ENCODE results near the gene ADAMTS17. TPM values are rescaled to one million over a fixed set of nuclear protein-coding genes. Genes with fewer than 3 reads are reported as not detected.

Gene ADAMTS17
- total RNA-seq = 0.83 and 1.3 TPM in 2 replicates

GRCh38 chr15:100341750-100342560 lies at the start of gene ADAMTS17:
Gene ADAMTS17, minus strand, starts transcription at chr15:100341975. Its CDS starts 76 bp downstream, at chr15:100341899.
- peak; percentile 90 for DNase-seq (ENCODE audit: low spot score)
- Mint-ChIP-seq H3K36me3 (ENCODE audit: low read depth) (no peaks in the 10 kb centered on the region), H3K4me1 (ENCODE audit: low read depth) (no peaks in the 10 kb centered on the region), H3K9me3 (no peaks in the 10 kb centered on the region), H3K4me3 (peak within 1 kb of the TSS; percentile 59), H3K27me3 (ENCODE audit: insufficient read depth) (peaks cover 40% of the 10 kb centered on the region), H3K27ac (no peak within 1 kb of the TSS)
- intact Hi-C loops (cut with micrococcal nuclease) = loop anchor here (1.0 to 5.0 kb wide), 7 partner anchors 8 to 1090 kb away; partner anchors contain the start of genes ASB7, LINS1 and LRRC28

- intact Hi-C loops (cut with micrococcal nuclease) = no loop called here
Measured at GRCh38 chr15:100385300-100386050, 43.7 kb upstream of the ADAMTS17 start.

GRCh38 chr15:100384108-100384410 lies 42.3 kb upstream of the ADAMTS17 start:
- Mint-ChIP-seq H3K4me1 (ENCODE audit: low read depth) (no peaks in the 10 kb centered on the region), H3K36me3 (ENCODE audit: low read depth) (no peaks in the 10 kb centered on the region), H3K9me3 (peaks cover 25% of the 10 kb centered on the region), H3K4me3 (no peak overlapping the region), H3K27me3 (ENCODE audit: insufficient read depth) (no peaks in the 10 kb centered on the region), H3K27ac (no peak overlapping the region)
- intact Hi-C loops (cut with micrococcal nuclease) = no loop called here
- DNase-seq (ENCODE audit: low spot score) = no peak

More at GRCh38 chr15:100385300-100386050, 43.7 kb upstream of the ADAMTS17 start:
- H3K9me3 Mint-ChIP-seq = peaks cover 25% of the 10 kb centered on the region
- no peak for DNase-seq (ENCODE audit: low spot score)
- no peak overlapping the region for H3K27ac Mint-ChIP-seq
- H3K4me3 Mint-ChIP-seq = no peak overlapping the region
- no peaks in the 10 kb centered on the region for H3K36me3 Mint-ChIP-seq (ENCODE audit: low read depth)
- H3K27me3 Mint-ChIP-seq (ENCODE audit: insufficient read depth) = peaks cover 3% of the 10 kb centered on the region
- H3K4me1 Mint-ChIP-seq (ENCODE audit: low read depth) = no peaks in the 10 kb centered on the region

GRCh38 chr15:100383302-100384107 lies 41.7 kb upstream of the ADAMTS17 start:
- intact Hi-C loops (cut with micrococcal nuclease) = loop anchor here (1.0 kb wide), 1 partner anchor 33 kb away; no protein-coding TSS in a partner anchor
- Mint-ChIP-seq H3K4me3 (no peak overlapping the region), H3K4me1 (ENCODE audit: low read depth) (no peaks in the 10 kb centered on the region), H3K9me3 (peaks cover 23% of the 10 kb centered on the region), H3K36me3 (ENCODE audit: low read depth) (no peaks in the 10 kb centered on the region), H3K27ac (no peak overlapping the region), H3K27me3 (ENCODE audit: insufficient read depth) (no peaks in the 10 kb centered on the region)
- no peak for DNase-seq (ENCODE audit: low spot score)

- no peak for DNase-seq (ENCODE audit: low spot score)
- Mint-ChIP-seq H3K4me1 (ENCODE audit: low read depth) (no peaks in the 10 kb centered on the region), H3K27me3 (ENCODE audit: insufficient read depth) (peaks cover 34% of the 10 kb centered on the region), H3K4me3 (no peak overlapping the region), H3K27ac (no peak overlapping the region), H3K36me3 (ENCODE audit: low read depth) (no peaks in the 10 kb centered on the region), H3K9me3 (peaks cover 13% of the 10 kb centered on the region)
- intact Hi-C loops (cut with micrococcal nuclease) = no loop called here
Measured at GRCh38 chr15:100373942-100374341, 32.2 kb upstream of the ADAMTS17 start.

- DNase-seq (ENCODE audit: low spot score) = no peak
- peaks cover 13% of the 10 kb centered on the region for H3K9me3 Mint-ChIP-seq
- peaks cover 34% of the 10 kb centered on the region for H3K27me3 Mint-ChIP-seq (ENCODE audit: insufficient read depth)
- no peaks in the 10 kb centered on the region for H3K36me3 Mint-ChIP-seq (ENCODE audit: low read depth)
- intact Hi-C loops (cut with micrococcal nuclease) = no loop called here
- H3K4me3 Mint-ChIP-seq = no peak overlapping the region
- no peaks in the 10 kb centered on the region for H3K4me1 Mint-ChIP-seq (ENCODE audit: low read depth)
- H3K27ac Mint-ChIP-seq = no peak overlapping the region
Measured at GRCh38 chr15:100373120-100373896, 31.5 kb upstream of the ADAMTS17 start.

- intact Hi-C loops (cut with micrococcal nuclease) = no loop called here
- peaks cover 34% of the 10 kb centered on the region for H3K27me3 Mint-ChIP-seq (ENCODE audit: insufficient read depth)
- H3K4me1 Mint-ChIP-seq (ENCODE audit: low read depth) = no peaks in the 10 kb centered on the region
- no peaks in the 10 kb centered on the region for H3K36me3 Mint-ChIP-seq (ENCODE audit: low read depth)
- no peak for DNase-seq (ENCODE audit: low spot score)
- H3K27ac Mint-ChIP-seq = no peak overlapping the region
- peaks cover 13% of the 10 kb centered on the region for H3K9me3 Mint-ChIP-seq
- H3K4me3 Mint-ChIP-seq = no peak overlapping the region
Measured at GRCh38 chr15:100372739-100373119, 31.0 kb upstream of the ADAMTS17 start.

GRCh38 chr15:100355342-100355741 lies 13.6 kb upstream of the ADAMTS17 start:
- Mint-ChIP-seq H3K9me3 (peaks cover 2% of the 10 kb centered on the region), H3K4me3 (no peak overlapping the region), H3K36me3 (ENCODE audit: low read depth) (peaks cover 2% of the 10 kb centered on the region), H3K27me3 (ENCODE audit: insufficient read depth) (peaks cover 31% of the 10 kb centered on the region), H3K4me1 (ENCODE audit: low read depth) (peaks cover 5% of the 10 kb centered on the region), H3K27ac (no peak overlapping the region)
- no peak for DNase-seq (ENCODE audit: low spot score)
- intact Hi-C loops (cut with micrococcal nuclease) = no loop called here

- Mint-ChIP-seq H3K4me1 (ENCODE audit: low read depth) (peaks cover 11% of the 10 kb centered on the region), H3K4me3 (no peak overlapping the region)
- intact Hi-C loops (cut with micrococcal nuclease) = no loop called here
Measured at GRCh38 chr15:100353449-100353848, 11.7 kb upstream of the ADAMTS17 start.

GRCh38 chr15:100350434-100351226 lies 8.9 kb upstream of the ADAMTS17 start:
- H3K4me1 Mint-ChIP-seq (ENCODE audit: low read depth) = peaks cover 11% of the 10 kb centered on the region
- DNase-seq (ENCODE audit: low spot score) = no peak
- no peaks in the 10 kb centered on the region for H3K9me3 Mint-ChIP-seq
- peak overlapping the region; percentile 88 for H3K4me3 Mint-ChIP-seq
- intact Hi-C loops (cut with micrococcal nuclease) = loop anchor here (1.0 to 2.0 kb wide), 7 partner anchors 8 to 656 kb away; partner anchors contain the start of genes ASB7 and LINS1
- H3K36me3 Mint-ChIP-seq (ENCODE audit: low read depth) = peaks cover 3% of the 10 kb centered on the region
- H3K27ac Mint-ChIP-seq = no peak overlapping the region
- H3K27me3 Mint-ChIP-seq (ENCODE audit: insufficient read depth) = peaks cover 10% of the 10 kb centered on the region

More at GRCh38 chr15:100353449-100353848, 11.7 kb upstream of the ADAMTS17 start:
- no peak overlapping the region for H3K27ac Mint-ChIP-seq
- H3K9me3 Mint-ChIP-seq = no peaks in the 10 kb centered on the region
- H3K27me3 Mint-ChIP-seq (ENCODE audit: insufficient read depth) = peaks cover 19% of the 10 kb centered on the region
- DNase-seq (ENCODE audit: low spot score) = no peak
- peaks cover 3% of the 10 kb centered on the region for H3K36me3 Mint-ChIP-seq (ENCODE audit: low read depth)

GRCh38 chr15:100349696-100350433 lies 8.1 kb upstream of the ADAMTS17 start:
- Mint-ChIP-seq H3K4me1 (ENCODE audit: low read depth) (peaks cover 11% of the 10 kb centered on the region), H3K27me3 (ENCODE audit: insufficient read depth) (peaks cover 8% of the 10 kb centered on the region)

More at GRCh38 chr15:100349696-100350433, 8.1 kb upstream of the ADAMTS17 start:
- intact Hi-C loops (cut with micrococcal nuclease) = loop anchor here (1.0 to 2.0 kb wide), 7 partner anchors 8 to 657 kb away; partner anchors contain the start of genes ASB7 and LINS1
- peak overlapping the region; percentile 88 for H3K4me3 Mint-ChIP-seq
- DNase-seq (ENCODE audit: low spot score) = peak; percentile 86
- peaks cover 3% of the 10 kb centered on the region for H3K36me3 Mint-ChIP-seq (ENCODE audit: low read depth)
- H3K9me3 Mint-ChIP-seq = no peaks in the 10 kb centered on the region
- peak overlapping the region; percentile 86 for H3K27ac Mint-ChIP-seq

Measured in activated T-helper 1 cell treated with anti-CD3 and anti-CD28 coated beads, Interleukin-12 subunit alpha, Interleukin-12 subunit beta, Interleukin-2, Interleukin-4 antibody, amounts not matched to agents 30 ng/mL and 10 ng/mL and 1 ng/mL, durations not matched to agents 14 hours and 24 hours and 36 hours (primary cell).